Activated naive CD4-positive, alpha-beta T cell treated with anti-CD3 and anti-CD28 coated beads for 36 hours (primary cell): ENCODE measurements around the gene SLC24A4. TPM values are rescaled to one million over a fixed set of nuclear protein-coding genes. Genes with fewer than 3 reads are reported as not detected.
A peak's percentile ranks its signal among the peaks of the same experiment; 100 is the strongest.

Source experiments
- CTCF ChIA-PET: fragments of 350-600 bp; sonication (Branson Sonifier 250); formaldehyde crosslinking; loops from one replicate; lab custom pipeline; 2021; ENCODE audit warnings: antibody characterized with exemption; lab: Charles Lee
- DNase-seq: peaks from one replicate; pipeline ENCODE4 v3.0.0-alpha.2; 2020
- H3K27ac Mint-ChIP-seq: one replicate; pipeline ENCODE4 v1.8.0; 2021; ENCODE audit warnings: mild to moderate bottlenecking, mixed read lengths
- H3K27me3 Mint-ChIP-seq: one replicate; pipeline ENCODE4 v1.8.0; 2021; ENCODE audit warnings: low read depth, mixed read lengths
- H3K36me3 Mint-ChIP-seq: one replicate; pipeline ENCODE4 v1.8.0; 2021; ENCODE audit warnings: low read depth, mixed read lengths
- H3K4me1 Mint-ChIP-seq: one replicate; pipeline ENCODE4 v1.8.0; 2021; ENCODE audit warnings: low read depth, mixed read lengths
- H3K4me3 Mint-ChIP-seq: one replicate; pipeline ENCODE4 v1.8.0; 2021; ENCODE audit warnings: mild to moderate bottlenecking, moderate library complexity, mixed read lengths
- H3K9me3 Mint-ChIP-seq: one replicate; pipeline ENCODE4 v1.8.0; 2021; ENCODE audit warnings: mixed read lengths
- intact Hi-C: fragments of 100-400 bp; cut with micrococcal nuclease; formaldehyde crosslinking; loops from one replicate; pipeline ENCODE4 v1.15.1; 2023
- total RNA-seq, 2 experiments: library from RNA; stranded (reverse); gene quantifications; one replicate each; pipeline ENCODE4 v1.2.3, GENCODE V29; 2021

SLC24A4 gene
- total RNA-seq, 2 experiments from 2014 or later, result not detected

- Mint-ChIP-seq H3K4me1 (no peaks in the 10 kb centered on the region), H3K27ac (no peak overlapping the region), H3K27me3 (peaks cover 3% of the 10 kb centered on the region), H3K4me3 (no peak overlapping the region), H3K9me3 (no peaks in the 10 kb centered on the region), H3K36me3 (no peaks in the 10 kb centered on the region)
- intact Hi-C loops, result loop anchor here (1.0 kb wide), 2 partner anchors 217 to 259 kb away; no protein-coding TSS in a partner anchor
- DNase-seq, result peak; percentile 70
- CTCF ChIA-PET, result interaction anchor here (0.6 to 1.9 kb wide), 10 partner anchors 10 to 756 kb away, joined by 3 to 7 read pairs (median 4); no protein-coding TSS in a partner anchor
Measured at GRCh38 chr14:92352158-92352985, 29.4 kb downstream of the SLC24A4 start.

- no peak overlapping the region for H3K27ac Mint-ChIP-seq
- DNase-seq, result no peak
Measured at GRCh38 chr14:92353447-92353846, 30.5 kb downstream of the SLC24A4 start.

GRCh38 chr14:92356677-92357076, 33.7 kb downstream of the SLC24A4 start:
- intact Hi-C loops, result no loop called here
- peaks cover 4% of the 10 kb centered on the region for H3K27me3 Mint-ChIP-seq
- H3K36me3 Mint-ChIP-seq, result no peaks in the 10 kb centered on the region
- no peak overlapping the region for H3K27ac Mint-ChIP-seq
- CTCF ChIA-PET, result interaction anchor here (1.3 kb wide), 1 partner anchor 30 kb away, joined by 4 read pairs; no protein-coding TSS in a partner anchor
- no peaks in the 10 kb centered on the region for H3K9me3 Mint-ChIP-seq
- no peaks in the 10 kb centered on the region for H3K4me1 Mint-ChIP-seq
- H3K4me3 Mint-ChIP-seq, result no peak overlapping the region
- DNase-seq, result no peak

More at GRCh38 chr14:92353447-92353846, 30.5 kb downstream of the SLC24A4 start:
- H3K9me3 Mint-ChIP-seq, result no peaks in the 10 kb centered on the region
- CTCF ChIA-PET, result interaction anchor here (0.8 to 1.9 kb wide), 2 partner anchors 244 to 260 kb away, joined by 3 to 4 read pairs; no protein-coding TSS in a partner anchor
- no peaks in the 10 kb centered on the region for H3K27me3 Mint-ChIP-seq
- no peak overlapping the region for H3K4me3 Mint-ChIP-seq
- H3K36me3 Mint-ChIP-seq, result no peaks in the 10 kb centered on the region
- no peaks in the 10 kb centered on the region for H3K4me1 Mint-ChIP-seq
- intact Hi-C loops, result no loop called here

- intact Hi-C loops, result no loop called here
- H3K27ac Mint-ChIP-seq, result no peak overlapping the region
- CTCF ChIA-PET, result no interaction called here
- no peak overlapping the region for H3K4me3 Mint-ChIP-seq
- DNase-seq, result no peak
- no peaks in the 10 kb centered on the region for H3K9me3 Mint-ChIP-seq
- peaks cover 11% of the 10 kb centered on the region for H3K27me3 Mint-ChIP-seq
- no peaks in the 10 kb centered on the region for H3K36me3 Mint-ChIP-seq
- no peaks in the 10 kb centered on the region for H3K4me1 Mint-ChIP-seq
Measured at GRCh38 chr14:92360651-92361370, 37.8 kb downstream of the SLC24A4 start.

- no peaks in the 10 kb centered on the region for H3K36me3 Mint-ChIP-seq
- CTCF ChIA-PET, result no interaction called here
Measured at GRCh38 chr14:92362781-92363235, 39.8 kb downstream of the SLC24A4 start.

GRCh38 chr14:92366237-92366636, 43.3 kb downstream of the SLC24A4 start:
- Mint-ChIP-seq H3K27ac (no peak overlapping the region), H3K9me3 (no peaks in the 10 kb centered on the region), H3K36me3 (no peaks in the 10 kb centered on the region), H3K4me3 (no peak overlapping the region), H3K27me3 (peaks cover 11% of the 10 kb centered on the region), H3K4me1 (no peaks in the 10 kb centered on the region)
- CTCF ChIA-PET, result no interaction called here
- no peak for DNase-seq
- intact Hi-C loops, result no loop called here

More at GRCh38 chr14:92362781-92363235, 39.8 kb downstream of the SLC24A4 start:
- no peaks in the 10 kb centered on the region for H3K4me1 Mint-ChIP-seq
- intact Hi-C loops, result no loop called here
- peaks cover 11% of the 10 kb centered on the region for H3K27me3 Mint-ChIP-seq
- H3K9me3 Mint-ChIP-seq, result no peaks in the 10 kb centered on the region
- no peak overlapping the region for H3K4me3 Mint-ChIP-seq
- no peak overlapping the region for H3K27ac Mint-ChIP-seq
- no peak for DNase-seq

GRCh38 chr14:92368001-92368400, 45.0 kb downstream of the SLC24A4 start:
- H3K27ac Mint-ChIP-seq, result no peak overlapping the region
- DNase-seq, result no peak
- no peak overlapping the region for H3K4me3 Mint-ChIP-seq
- CTCF ChIA-PET, result interaction anchor here (0.6 to 0.7 kb wide), 2 partner anchors 105 to 420 kb away, joined by 4 to 5 read pairs; no protein-coding TSS in a partner anchor
- H3K36me3 Mint-ChIP-seq, result no peaks in the 10 kb centered on the region
- peaks cover 2% of the 10 kb centered on the region for H3K27me3 Mint-ChIP-seq
- intact Hi-C loops, result no loop called here
- peaks cover 2% of the 10 kb centered on the region for H3K9me3 Mint-ChIP-seq
- no peaks in the 10 kb centered on the region for H3K4me1 Mint-ChIP-seq

GRCh38 chr14:92369097-92369496, 46.1 kb downstream of the SLC24A4 start:
- Mint-ChIP-seq H3K36me3 (no peaks in the 10 kb centered on the region), H3K27me3 (no peaks in the 10 kb centered on the region), H3K4me3 (no peak overlapping the region), H3K9me3 (peaks cover 2% of the 10 kb centered on the region), H3K4me1 (no peaks in the 10 kb centered on the region), H3K27ac (no peak overlapping the region)
- DNase-seq, result no peak
- intact Hi-C loops, result no loop called here
- CTCF ChIA-PET, result no interaction called here

GRCh38 chr14:92372230-92372629, 49.3 kb downstream of the SLC24A4 start:
- no peak overlapping the region for H3K27ac Mint-ChIP-seq
- H3K27me3 Mint-ChIP-seq, result no peaks in the 10 kb centered on the region
- no peak for DNase-seq
- peaks cover 2% of the 10 kb centered on the region for H3K9me3 Mint-ChIP-seq
- H3K4me1 Mint-ChIP-seq, result no peaks in the 10 kb centered on the region
- CTCF ChIA-PET, result no interaction called here
- no peak overlapping the region for H3K4me3 Mint-ChIP-seq
- no peaks in the 10 kb centered on the region for H3K36me3 Mint-ChIP-seq
- intact Hi-C loops, result no loop called here

- DNase-seq, result no peak
- Mint-ChIP-seq H3K36me3 (no peaks in the 10 kb centered on the region), H3K9me3 (peaks cover 2% of the 10 kb centered on the region), H3K4me3 (no peak overlapping the region), H3K27me3 (no peaks in the 10 kb centered on the region), H3K4me1 (no peaks in the 10 kb centered on the region), H3K27ac (no peak overlapping the region)
- intact Hi-C loops, result no loop called here
- CTCF ChIA-PET, result interaction anchor here (1.0 kb wide), 1 partner anchor 313 kb away, joined by 4 read pairs; no protein-coding TSS in a partner anchor
Measured at GRCh38 chr14:92373336-92373735, 50.4 kb downstream of the SLC24A4 start.

- CTCF ChIA-PET, result no interaction called here
- intact Hi-C loops, result no loop called here
- no peak for DNase-seq
- Mint-ChIP-seq H3K4me3 (no peak overlapping the region), H3K4me1 (no peaks in the 10 kb centered on the region), H3K36me3 (no peaks in the 10 kb centered on the region), H3K27me3 (no peaks in the 10 kb centered on the region), H3K27ac (no peak overlapping the region), H3K9me3 (no peaks in the 10 kb centered on the region)
Measured at GRCh38 chr14:92380131-92380530, 57.2 kb downstream of the SLC24A4 start.

GRCh38 chr14:92380582-92380981, 57.6 kb downstream of the SLC24A4 start:
- no peaks in the 10 kb centered on the region for H3K36me3 Mint-ChIP-seq
- no peaks in the 10 kb centered on the region for H3K27me3 Mint-ChIP-seq
- no peak overlapping the region for H3K4me3 Mint-ChIP-seq
- H3K9me3 Mint-ChIP-seq, result no peaks in the 10 kb centered on the region
- no peak overlapping the region for H3K27ac Mint-ChIP-seq
- H3K4me1 Mint-ChIP-seq, result no peaks in the 10 kb centered on the region
- CTCF ChIA-PET, result no interaction called here
- intact Hi-C loops, result no loop called here
- DNase-seq, result no peak
